ENCODE results near the gene ISG20L2. TPM values are rescaled to one million over a fixed set of nuclear protein-coding genes. Genes with fewer than 3 reads are reported as not detected.
A peak's percentile ranks its signal among the peaks of the same experiment; 100 is the strongest.

Gene ISG20L2
- total and polyA plus RNA-seq, 2 donors (not counting 3 experiments of a cell fraction or from before 2014, with no cell fraction given) = 33.2 to 35.3 TPM

DNA sequence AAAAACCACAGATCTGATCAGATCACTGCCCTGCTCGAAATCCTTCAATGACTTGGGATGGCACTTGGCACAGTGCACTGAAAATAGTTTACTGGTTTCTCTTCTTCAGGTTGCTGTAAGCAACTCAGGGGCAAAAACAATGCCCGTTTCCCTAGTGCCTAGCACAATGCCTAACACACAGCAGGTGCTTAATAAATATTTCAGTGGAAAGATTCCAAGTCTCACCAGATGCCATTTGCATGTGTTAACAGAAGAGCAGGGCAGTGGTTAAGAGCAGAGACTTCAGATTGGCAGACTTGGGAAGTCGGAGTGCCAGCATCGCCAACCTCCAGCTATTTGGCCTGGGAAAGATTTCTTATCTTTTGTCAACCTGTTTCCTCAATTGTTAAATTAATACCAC is 11.2 kb downstream of the ISG20L2 start:
- no peaks in the 10 kb centered on the region for H4K20me1 ChIP-seq (replicated peaks; ENCODE audit: control insufficient read depth, extremely low read depth, insufficient read depth, low read length)
- intact Hi-C loops (cut with micrococcal nuclease) (no loop called here), dilution Hi-C loops (cut with MboI; ENCODE audit: extremely low pct_ligation_motif_present, low sequenced_read_pairs) (no loop called here)
- DNase-seq (ENCODE audit: low read depth, low spot score) (peak; percentile 21), FAIRE-seq (no peak)
- H3K27me3 ChIP-seq (ENCODE audit: control insufficient read depth in 2 of 2, insufficient read depth in 2 of 2, low read length in 2 of 2) = no peaks in the 10 kb centered on the region
- TF ChIP-seq FOS (IDR thresholded peaks at IDR 0.05; ENCODE audit: borderline replicate concordance, insufficient read depth, low read length) (no peak), MYC (IDR thresholded peaks at IDR 0.05; ENCODE audit: low read depth, low read length) (no peak)
- no peak overlapping the region for H3K9ac ChIP-seq (replicated peaks; ENCODE audit: extremely low read depth, insufficient read depth, low read length)
- no peaks in the 10 kb centered on the region for H3K9me3 ChIP-seq (replicated peaks; ENCODE audit: control insufficient read depth, insufficient read depth, low read length)
- ChIA-PET POLR2A (no interaction called here), CTCF (interaction anchor here (8.2 to 11.2 kb wide), 2 partner anchors 9 to 27 kb away, joined by 82 to 138 read pairs; no protein-coding TSS in a partner anchor)
- H3K36me3 ChIP-seq (ENCODE audit: control insufficient read depth in 2 of 2, extremely low read depth in 1 of 2, insufficient read depth in 2 of 2, low read length in 2 of 2) = peaks cover 0 to 5% of the 10 kb centered on the region in 2 experiments
- H2AFZ ChIP-seq (ENCODE audit: low read depth, low read length) = no peak overlapping the region
- H3K4me1 ChIP-seq (ENCODE audit: control insufficient read depth, extremely low read depth, insufficient read depth, low read length) = no peaks in the 10 kb centered on the region
- no peaks in the 10 kb centered on the region for H3K9me1 ChIP-seq (replicated peaks; ENCODE audit: control insufficient read depth, extremely low read depth, insufficient read depth, low read length)
- no peaks in the 10 kb centered on the region for H3K79me2 ChIP-seq (ENCODE audit: control insufficient read depth, insufficient read depth, low read length)
- no peak overlapping the region for H3K4me3 ChIP-seq (replicated peaks in 1 of 3; ENCODE audit: insufficient read depth in 1 of 3, low read depth in 1 of 3, low read length in 3 of 3)
- H3K4me2 ChIP-seq (ENCODE audit: insufficient read depth, low read length) = no peak overlapping the region
- BruUV-seq (replicated peaks) = no TSS peak
- no peak overlapping the region for H3K27ac ChIP-seq (ENCODE audit: insufficient read depth, low read depth, low read length)

DNA sequence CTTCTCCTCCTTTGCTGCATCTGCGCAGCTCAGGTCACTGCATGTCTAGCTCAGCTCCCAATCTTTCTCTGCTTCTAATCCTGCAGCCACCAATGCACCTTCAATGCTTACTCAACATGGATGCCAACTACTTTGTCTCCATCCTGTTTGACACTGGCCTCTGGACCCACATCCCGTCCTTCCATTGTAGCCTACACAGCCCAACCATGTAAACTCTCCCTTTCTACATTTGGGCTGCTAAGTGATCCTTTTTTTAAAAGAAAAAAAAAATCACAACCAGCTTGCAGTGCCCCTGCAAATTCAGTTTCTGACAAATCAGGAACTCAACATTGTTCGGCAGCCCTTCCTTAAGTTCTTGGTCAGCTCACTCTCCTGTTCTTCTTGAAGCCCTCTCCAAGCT is 13.7 kb downstream of the ISG20L2 start:
- Histone ChIP-seq H3K9me3 (replicated peaks; ENCODE audit: control insufficient read depth, insufficient read depth, low read length) (no peaks in the 10 kb centered on the region), H3K4me2 (ENCODE audit: insufficient read depth, low read length) (no peak overlapping the region), H3K4me3 (replicated peaks in 1 of 3; ENCODE audit: insufficient read depth in 1 of 3, low read depth in 1 of 3, low read length in 3 of 3) (no peak overlapping the region), H3K79me2 (ENCODE audit: control insufficient read depth, insufficient read depth, low read length) (no peaks in the 10 kb centered on the region), H3K9me1 (replicated peaks; ENCODE audit: control insufficient read depth, extremely low read depth, insufficient read depth, low read length) (no peaks in the 10 kb centered on the region), H3K4me1 (ENCODE audit: control insufficient read depth, extremely low read depth, insufficient read depth, low read length) (no peaks in the 10 kb centered on the region), H3K36me3 (ENCODE audit: control insufficient read depth in 2 of 2, extremely low read depth in 1 of 2, insufficient read depth in 2 of 2, low read length in 2 of 2) (no peaks in the 10 kb centered on the region), H4K20me1 (replicated peaks; ENCODE audit: control insufficient read depth, extremely low read depth, insufficient read depth, low read length) (no peaks in the 10 kb centered on the region), H3K27ac (ENCODE audit: insufficient read depth, low read depth, low read length) (no peak overlapping the region), H2AFZ (ENCODE audit: low read depth, low read length) (no peak overlapping the region), H3K9ac (replicated peaks; ENCODE audit: extremely low read depth, insufficient read depth, low read length) (no peak overlapping the region), H3K27me3 (ENCODE audit: control insufficient read depth in 2 of 2, insufficient read depth in 2 of 2, low read length in 2 of 2) (no peaks in the 10 kb centered on the region)
- FAIRE-seq (no peak), DNase-seq (ENCODE audit: low read depth, low spot score) (no peak)
- TF ChIP-seq, protein P1, sequence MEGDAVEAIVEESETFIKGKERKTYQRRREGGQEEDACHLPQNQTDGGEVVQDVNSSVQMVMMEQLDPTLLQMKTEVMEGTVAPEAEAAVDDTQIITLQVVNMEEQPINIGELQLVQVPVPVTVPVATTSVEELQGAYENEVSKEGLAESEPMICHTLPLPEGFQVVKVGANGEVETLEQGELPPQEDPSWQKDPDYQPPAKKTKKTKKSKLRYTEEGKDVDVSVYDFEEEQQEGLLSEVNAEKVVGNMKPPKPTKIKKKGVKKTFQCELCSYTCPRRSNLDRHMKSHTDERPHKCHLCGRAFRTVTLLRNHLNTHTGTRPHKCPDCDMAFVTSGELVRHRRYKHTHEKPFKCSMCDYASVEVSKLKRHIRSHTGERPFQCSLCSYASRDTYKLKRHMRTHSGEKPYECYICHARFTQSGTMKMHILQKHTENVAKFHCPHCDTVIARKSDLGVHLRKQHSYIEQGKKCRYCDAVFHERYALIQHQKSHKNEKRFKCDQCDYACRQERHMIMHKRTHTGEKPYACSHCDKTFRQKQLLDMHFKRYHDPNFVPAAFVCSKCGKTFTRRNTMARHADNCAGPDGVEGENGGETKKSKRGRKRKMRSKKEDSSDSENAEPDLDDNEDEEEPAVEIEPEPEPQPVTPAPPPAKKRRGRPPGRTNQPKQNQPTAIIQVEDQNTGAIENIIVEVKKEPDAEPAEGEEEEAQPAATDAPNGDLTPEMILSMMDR (IDR thresholded peaks at IDR 0.05; ENCODE audit: extremely low read depth in 1 of 2, insufficient read depth in 1 of 2, low read depth in 1 of 2, low read length in 2 of 2) = no peak
- TF ChIP-seq POLR2A (IDR thresholded peaks at IDR 0.05; ENCODE audit: low read depth, low read length) (no peak), EZH2 (IDR thresholded peaks at IDR 0.05; ENCODE audit: borderline replicate concordance, low read depth, low read length, severe bottlenecking) (no peak), JUN (IDR thresholded peaks at IDR 0.05; ENCODE audit: borderline replicate concordance, insufficient read depth, insufficient read length, low read depth) (no peak), MYC (IDR thresholded peaks at IDR 0.05; ENCODE audit: low read depth, low read length) (no peak), GATA2 (IDR thresholded peaks at IDR 0.05; ENCODE audit: insufficient read depth, insufficient read length, low read depth, low read length) (no peak), FOS (IDR thresholded peaks at IDR 0.05; ENCODE audit: borderline replicate concordance, insufficient read depth, low read length) (no peak), POLR2AphosphoS5 (IDR thresholded peaks at IDR 0.05; ENCODE audit: insufficient read depth, low read depth, low read length) (no peak)
- TF ChIP-seq, protein P2, sequence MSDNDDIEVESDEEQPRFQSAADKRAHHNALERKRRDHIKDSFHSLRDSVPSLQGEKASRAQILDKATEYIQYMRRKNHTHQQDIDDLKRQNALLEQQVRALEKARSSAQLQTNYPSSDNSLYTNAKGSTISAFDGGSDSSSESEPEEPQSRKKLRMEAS (IDR thresholded peaks at IDR 0.05; ENCODE audit: insufficient read depth, insufficient read length) = no peak
- dilution Hi-C loops (cut with MboI; ENCODE audit: extremely low pct_ligation_motif_present, low sequenced_read_pairs) (no loop called here), intact Hi-C loops (cut with micrococcal nuclease) (no loop called here)
- POLR2A ChIA-PET = no interaction called here
- no TSS peak for BruUV-seq (replicated peaks)
- CTCF ChIA-PET = interaction anchor here (2.0 to 11.2 kb wide), 3 partner anchors 9 to 24 kb away, joined by 11 to 138 read pairs (median 82); partner anchors contain the start of gene CRABP2

Data from endothelial cell of umbilical vein (primary cell).